Effector memory CD8-positive, alpha-beta T cell (primary cell): ENCODE results near the gene RCAN1.
"Not testable (repeated sequence)": the region's sequence is repeated elsewhere in the genome, so short reads cannot be mapped to it uniquely, and the experiment has no call there.

Source experiments
- ATAC-seq: fragments of 150-1000 bp; cut with Tn5 transposase; replicated peaks from 2 replicates; pipeline ENCODE4 v1.10.0; 2021; ENCODE audit warnings: mild to moderate bottlenecking, moderate library complexity
- DNase-seq, 3 experiments: peaks; one replicate each; pipeline ENCODE4 v3.0.0; 2021
- H3K27ac Mint-ChIP-seq, 2 donors: one replicate each; pipeline ENCODE4 v1.8.0; 2022; ENCODE audit warnings: mild to moderate bottlenecking in 2 of 2, mixed read lengths in 2 of 2, moderate library complexity in 2 of 2
- H3K27me3 Mint-ChIP-seq, 2 donors: one replicate each; pipeline ENCODE4 v1.8.0; 2022; ENCODE audit warnings: mixed read lengths in 2 of 2
- H3K36me3 Mint-ChIP-seq: one replicate; pipeline ENCODE4 v1.8.0; 2022; ENCODE audit warnings: mild to moderate bottlenecking, moderate library complexity, mixed read lengths; ENCODE audit not compliant: insufficient read depth
- H3K4me1 Mint-ChIP-seq, 2 donors: one replicate each; pipeline ENCODE4 v1.8.0; 2022; ENCODE audit warnings: low read depth in 2 of 2, mixed read lengths in 2 of 2
- H3K4me3 Mint-ChIP-seq, 2 donors: one replicate each; pipeline ENCODE4 v1.8.0; 2022; ENCODE audit warnings: mild to moderate bottlenecking in 2 of 2, mixed read lengths in 2 of 2, moderate library complexity in 2 of 2
- H3K9me3 Mint-ChIP-seq, 2 donors: one replicate each; pipeline ENCODE4 v1.8.0; 2022; ENCODE audit warnings: mixed read lengths in 2 of 2

Gene RCAN1

DNA sequence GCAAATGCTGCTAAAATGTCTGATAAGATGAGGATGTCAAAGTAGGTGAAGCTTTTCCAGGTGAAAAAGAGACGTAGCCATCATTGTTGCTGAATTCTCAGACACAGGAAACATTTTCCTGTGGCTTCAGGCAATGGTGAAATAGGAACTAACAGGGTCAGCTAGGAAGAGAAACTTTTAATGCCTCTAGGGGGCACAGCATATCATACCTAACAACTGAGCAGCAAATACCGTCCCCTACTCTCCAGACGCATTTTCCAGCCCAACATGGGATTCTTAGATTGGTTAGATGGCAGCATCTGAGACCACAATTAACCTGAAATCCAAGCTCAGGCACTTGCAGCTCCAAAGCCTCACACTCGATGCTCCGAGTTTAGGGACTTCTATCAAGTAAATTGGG is 131.1 kb downstream of the RCAN1 start:
- H3K27ac Mint-ChIP-seq, H3K4me3 Mint-ChIP-seq, H3K27me3 Mint-ChIP-seq, H3K9me3 Mint-ChIP-seq, DNase-seq, ATAC-seq, H3K36me3 Mint-ChIP-seq, H3K4me1 Mint-ChIP-seq: not testable (repeated sequence)

- not testable (repeated sequence) for H3K27me3 Mint-ChIP-seq, H3K4me1 Mint-ChIP-seq, DNase-seq, ATAC-seq, H3K4me3 Mint-ChIP-seq, H3K36me3 Mint-ChIP-seq, H3K27ac Mint-ChIP-seq, H3K9me3 Mint-ChIP-seq
Observed at GRCh38 chr21:34483435-34483834, 131.5 kb downstream of the RCAN1 start.

DNA sequence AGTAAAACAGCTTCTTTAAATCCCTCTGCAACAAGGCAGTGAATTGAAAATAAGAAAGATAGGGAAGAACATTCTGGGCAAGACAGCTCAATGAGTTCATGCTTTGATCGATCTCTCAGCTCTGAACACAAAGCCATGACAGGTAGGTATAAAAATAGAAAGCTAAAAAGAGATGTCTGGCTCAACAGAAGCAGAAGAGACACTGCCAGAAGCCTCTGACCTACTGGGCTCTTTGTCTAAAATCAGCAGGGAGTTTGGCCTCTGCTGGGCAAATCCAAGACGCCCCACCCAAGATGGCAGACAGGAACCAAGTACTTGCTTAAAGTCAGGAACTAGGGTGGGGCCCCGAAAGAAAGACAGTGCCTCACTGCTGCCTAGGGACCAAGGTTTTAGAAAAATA is 147.6 kb downstream of the RCAN1 start:
- H3K27ac Mint-ChIP-seq, H3K27me3 Mint-ChIP-seq, H3K36me3 Mint-ChIP-seq, H3K4me3 Mint-ChIP-seq, ATAC-seq, DNase-seq, H3K9me3 Mint-ChIP-seq, H3K4me1 Mint-ChIP-seq: not testable (repeated sequence)
